DOHH2 (cell line): ENCODE measurements around the gene PAIP2.
"Not testable (repeated sequence)": the region's sequence is repeated elsewhere in the genome, so short reads cannot be mapped to it uniquely, and the experiment has no call there.

Source experiments
- H3F3A ChIP-seq: fragments of 200-600 bp; sonication (generic), shearing (Covaris generic); 2 replicates; pipeline ENCODE4 v1.6.0; 2016; ENCODE audit warnings: antibody characterized with exemption, mild to moderate bottlenecking; ENCODE audit not compliant: control insufficient read depth, insufficient read depth
- H3K27ac ChIP-seq: fragments of 200-600 bp; sonication (generic); 2 replicates; pipeline ENCODE4 v1.5.1; 2014; ENCODE audit warnings: low read depth, mild to moderate bottlenecking, low read length, moderate library complexity
- H3K27me3 ChIP-seq: fragments of 200-600 bp; sonication (generic); 2 replicates; pipeline ENCODE4 v1.6.1; 2014; ENCODE audit warnings: mild to moderate bottlenecking, low read length, mixed read lengths; ENCODE audit not compliant: control insufficient read depth
- H3K36me3 ChIP-seq: fragments of 200-600 bp; sonication (generic); 2 replicates; pipeline ENCODE4 v1.6.1; 2014; ENCODE audit warnings: mild to moderate bottlenecking, low read length, moderate library complexity, mixed read lengths; ENCODE audit not compliant: control insufficient read depth
- H3K4me1 ChIP-seq: fragments of 200-600 bp; sonication (generic); 2 replicates; pipeline ENCODE4 v1.6.1; 2014; ENCODE audit warnings: mild to moderate bottlenecking, low read length, mixed read lengths; ENCODE audit not compliant: control insufficient read depth
- H3K4me2 ChIP-seq: fragments of 200-600 bp; sonication (generic); 2 replicates; pipeline ENCODE4 v1.6.0; 2014; ENCODE audit warnings: mild to moderate bottlenecking, low read length, moderate library complexity
- H3K4me3 ChIP-seq: fragments of 200-600 bp; sonication (generic); 2 replicates; pipeline ENCODE4 v1.5.1; 2014; ENCODE audit warnings: mild to moderate bottlenecking, low read length, mixed read lengths
- H3K79me2 ChIP-seq: fragments of 200-600 bp; sonication (generic); 2 replicates; pipeline ENCODE4 v1.6.1; 2014; ENCODE audit warnings: mild to moderate bottlenecking, low read length, mixed read lengths; ENCODE audit not compliant: control insufficient read depth
- H3K9me2 ChIP-seq: fragments of 200-600 bp; sonication (generic); replicated peaks from 2 replicates; pipeline ENCODE4 v1.6.1; 2014; ENCODE audit warnings: mild to moderate bottlenecking, low read length, mixed read lengths; ENCODE audit not compliant: control insufficient read depth
- H3K9me3 ChIP-seq: fragments of 200-600 bp; sonication (generic); 2 replicates; pipeline ENCODE4 v1.6.1; 2014; ENCODE audit warnings: antibody characterized with exemption, low read length, mixed read lengths; ENCODE audit not compliant: control insufficient read depth, insufficient read depth
- H4K20me1 ChIP-seq: fragments of 200-600 bp; sonication (generic); 2 replicates; pipeline ENCODE4 v1.6.0; 2014; ENCODE audit warnings: low read depth, mild to moderate bottlenecking, antibody characterized with exemption, low read length, moderate library complexity; ENCODE audit not compliant: control insufficient read depth, insufficient read depth
- CTCF ChIP-seq: fragments of 200-600 bp; sonication (generic); IDR thresholded peaks from one replicate; pipeline ENCODE4 v1.5.1; 2014; ENCODE audit warnings: antibody characterized with exemption, mild to moderate bottlenecking, low read depth, low read length; ENCODE audit not compliant: poor library complexity, severe bottlenecking
- EZH2phosphoT487 ChIP-seq: fragments of 200-600 bp; sonication (generic); IDR thresholded peaks from 2 replicates; pipeline ENCODE4 v1.6.1; 2017; ENCODE audit warnings: borderline replicate concordance, mild to moderate bottlenecking, antibody characterized with exemption, low read length, moderate library complexity, mixed read lengths

The PAIP2 gene

DNA sequence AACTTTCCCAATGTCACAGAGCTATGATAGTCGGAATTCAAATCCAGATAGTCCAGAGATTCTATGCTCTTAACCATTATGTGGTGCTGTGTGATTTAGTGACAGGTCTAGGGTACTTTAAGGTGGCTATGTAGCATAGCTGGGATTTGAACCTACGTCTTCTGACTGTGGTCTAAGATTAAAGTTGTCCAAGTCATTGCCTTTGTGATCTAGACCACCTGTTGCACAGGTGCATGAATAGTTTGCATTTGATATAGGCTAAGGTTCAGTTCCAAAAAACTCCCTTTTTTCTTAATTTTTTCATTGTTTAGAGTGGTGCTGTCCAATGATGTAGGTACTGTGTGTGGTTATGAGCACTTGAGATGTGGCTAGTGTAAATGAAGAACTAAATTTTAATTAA lies 2.5 kb downstream of the PAIP2 start:
- Histone ChIP-seq H3K9me2 (no peaks in the 10 kb centered on the region), H3K27me3 (no peaks in the 10 kb centered on the region), H3F3A (peaks cover 7% of the 10 kb centered on the region), H3K36me3 (peaks cover 46% of the 10 kb centered on the region), H3K27ac (no peak overlapping the region), H3K79me2 (peaks cover 75% of the 10 kb centered on the region), H3K4me2 (peak overlapping the region; percentile 89), H3K9me3 (no peaks in the 10 kb centered on the region), H3K4me3 (peak overlapping the region; percentile 92), H4K20me1 (peaks cover 19% of the 10 kb centered on the region), H3K4me1 (peaks cover 41% of the 10 kb centered on the region)
- TF ChIP-seq EZH2phosphoT487 (no peak), CTCF (no peak)

DNA sequence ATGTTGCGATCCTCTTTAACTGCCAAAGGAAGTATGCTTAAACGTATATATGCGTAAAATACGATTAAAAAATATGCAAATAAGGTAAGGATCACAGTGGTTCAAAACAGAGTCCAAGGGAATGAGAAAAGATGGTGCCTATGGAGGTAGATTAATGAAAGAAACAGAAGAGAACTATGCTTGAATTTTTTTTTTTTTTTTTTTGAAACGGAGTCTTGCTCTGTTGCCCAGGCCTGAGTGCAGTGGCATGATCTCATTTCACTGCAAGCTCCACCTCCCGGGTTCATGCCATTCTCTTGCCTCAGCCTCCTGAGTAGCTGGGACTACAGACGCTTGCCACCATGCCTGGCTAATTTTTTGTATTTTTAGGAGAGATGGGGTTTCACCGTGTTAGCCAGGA lies 3.8 kb downstream of the PAIP2 start:
- H4K20me1 ChIP-seq: peaks cover 21% of the 10 kb centered on the region
- not testable (repeated sequence) for H3K9me2 ChIP-seq, H3K4me2 ChIP-seq

GRCh38 chr5:139347863-139348262 lies 6.2 kb downstream of the PAIP2 start:
- H3K9me2 ChIP-seq, H3K9me3 ChIP-seq, H3K4me3 ChIP-seq, H3K27me3 ChIP-seq, H3K4me2 ChIP-seq, H3K27ac ChIP-seq, H3F3A ChIP-seq: not testable (repeated sequence)
- peaks cover 25% of the 10 kb centered on the region for H3K4me1 ChIP-seq
- H4K20me1 ChIP-seq: peaks cover 16% of the 10 kb centered on the region
- H3K79me2 ChIP-seq: peaks cover 100% of the 10 kb centered on the region
- H3K36me3 ChIP-seq: peaks cover 50% of the 10 kb centered on the region

More for the DNA sequence above, 3.8 kb downstream of the PAIP2 start:
- Histone ChIP-seq H3K36me3 (peaks cover 48% of the 10 kb centered on the region), H3K4me1 (peaks cover 35% of the 10 kb centered on the region), H3K79me2 (peaks cover 88% of the 10 kb centered on the region)
- H3K27ac ChIP-seq, H3F3A ChIP-seq, H3K9me3 ChIP-seq, H3K27me3 ChIP-seq, H3K4me3 ChIP-seq: not testable (repeated sequence)

DNA sequence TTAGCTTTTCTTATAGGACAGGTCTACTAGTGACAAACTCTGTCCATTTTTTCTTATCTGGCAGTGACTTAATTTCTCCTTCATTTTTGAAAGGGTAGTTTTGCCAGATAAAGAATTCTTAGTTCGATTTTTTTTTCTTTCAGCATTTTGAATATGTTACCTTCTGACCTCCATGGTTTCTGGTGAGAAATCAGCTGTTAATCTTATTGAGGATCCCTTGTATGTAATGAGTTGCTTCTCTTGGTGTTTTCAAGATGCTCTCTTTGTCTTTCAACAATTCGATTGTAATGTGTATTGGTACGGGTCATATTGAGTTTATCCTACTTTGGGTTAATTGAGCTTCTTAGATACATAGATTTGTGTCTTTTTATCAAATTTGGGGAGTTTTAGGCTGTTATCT lies 12.5 kb downstream of the PAIP2 start:
- H3K36me3 ChIP-seq: peaks cover 47% of the 10 kb centered on the region
- peaks cover 14% of the 10 kb centered on the region; the same call in 1 of the 2 replicates for H4K20me1 ChIP-seq
- H3K9me2 ChIP-seq: no peaks in the 10 kb centered on the region
- H3K27me3 ChIP-seq: no peaks in the 10 kb centered on the region
- no peaks in the 10 kb centered on the region for H3K4me1 ChIP-seq
- H3F3A ChIP-seq: no peaks in the 10 kb centered on the region
- no peak overlapping the region for H3K27ac ChIP-seq
- H3K4me2 ChIP-seq: no peak overlapping the region
- TF ChIP-seq EZH2phosphoT487 (no peak), CTCF (no peak)
- H3K79me2 ChIP-seq: peaks cover 100% of the 10 kb centered on the region
- H3K9me3 ChIP-seq: no peaks in the 10 kb centered on the region
- H3K4me3 ChIP-seq: no peak overlapping the region

DNA sequence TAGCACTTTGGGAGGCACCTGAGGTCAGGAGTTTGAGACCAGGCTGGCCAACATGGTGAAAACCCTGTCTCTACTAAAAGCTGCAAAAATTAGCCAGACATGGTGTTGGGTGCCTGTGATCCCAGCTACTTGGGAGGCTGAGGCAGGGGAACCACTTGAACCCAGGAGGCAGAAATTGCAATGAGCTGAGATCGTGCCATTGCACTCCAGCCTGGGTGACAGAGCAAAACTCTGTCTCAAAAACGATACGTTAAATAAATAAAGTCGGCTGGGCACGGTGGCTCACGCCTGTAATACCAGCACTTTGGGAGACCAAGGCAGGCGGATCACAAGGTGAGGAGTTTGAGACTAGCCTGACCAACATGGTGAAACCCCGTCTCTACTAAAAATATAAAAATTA lies 14.2 kb downstream of the PAIP2 start:
- not testable (repeated sequence) for H3K4me1 ChIP-seq, H3K9me3 ChIP-seq, H3K27ac ChIP-seq, H3K27me3 ChIP-seq, H3K4me3 ChIP-seq, H3F3A ChIP-seq, H3K4me2 ChIP-seq, H3K9me2 ChIP-seq
- Histone ChIP-seq H4K20me1 (peaks cover 12% of the 10 kb centered on the region; the same call in 1 of the 2 replicates), H3K36me3 (peaks cover 48% of the 10 kb centered on the region), H3K79me2 (peaks cover 100% of the 10 kb centered on the region)
